ENCODE data around the gene AGMAT. TPM values are rescaled to one million over a fixed set of nuclear protein-coding genes. Genes with fewer than 3 reads are reported as not detected.
A peak's percentile ranks its signal among the peaks of the same experiment; 100 is the strongest.

AGMAT gene
- total and polyA plus RNA-seq, 5 experiments from 2014 or later = 9.0 to 15.5 (median 11.3) TPM

DNA sequence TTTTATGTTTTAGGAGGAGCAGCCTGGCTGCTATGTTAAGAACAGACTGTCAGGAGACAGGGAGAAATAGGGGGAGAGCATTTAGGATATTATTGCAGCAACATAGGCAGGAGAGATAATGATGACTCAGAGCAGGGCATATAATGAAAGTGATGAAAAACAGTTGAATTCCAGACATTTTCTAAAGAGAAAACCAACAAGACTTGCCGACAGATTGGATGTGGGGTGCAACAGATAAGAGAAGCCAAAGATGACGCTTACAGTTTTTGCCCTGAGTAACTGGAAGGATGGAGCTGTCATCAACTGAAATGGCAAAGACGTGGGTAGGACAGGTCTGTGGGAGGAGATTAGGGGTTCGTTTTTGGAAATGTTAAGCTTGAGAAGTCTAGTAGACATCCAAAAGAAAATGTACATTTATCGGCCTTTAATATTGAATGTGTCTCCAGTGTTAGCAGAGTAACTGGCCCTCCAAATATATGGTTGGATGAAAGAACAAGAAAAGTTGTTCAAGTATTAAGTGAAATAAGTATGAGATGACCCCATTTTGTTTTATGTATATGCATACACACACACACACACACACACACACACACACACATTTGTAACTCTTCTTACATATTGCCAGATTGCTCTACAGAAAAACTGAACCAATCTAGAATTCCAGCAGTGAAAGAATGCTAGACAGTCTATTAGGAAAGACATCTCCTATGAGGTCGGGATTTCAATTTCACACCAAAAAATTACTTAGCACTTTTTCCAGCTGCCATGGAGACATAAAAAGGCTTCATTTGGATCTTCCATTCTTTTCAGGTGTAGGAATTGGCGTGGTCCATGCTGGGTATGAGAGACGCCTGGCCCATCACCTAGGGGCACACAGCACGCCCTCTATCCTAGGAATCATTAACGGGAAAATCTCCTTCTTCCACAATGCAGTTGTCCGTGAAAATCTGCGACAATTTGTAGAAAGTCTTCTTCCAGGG, 41.0 kb downstream of the AGMAT start:
- POLR2A ChIA-PET = no interaction called here
- Mint-ChIP-seq H3K27me3 (no peaks in the 10 kb centered on the region), H3K9me3 (no peaks in the 10 kb centered on the region), H3K4me3 (no peak overlapping the region), H3K27ac (peak overlapping the region in 2 of 10 donors; percentile 33 to 88), H3K36me3 (peaks cover 5 to 87% (median 21%) of the 10 kb centered on the region in 3 donors), H3K4me1 (peaks cover 0 to 7% (median 6%) of the 10 kb centered on the region in 4 donors)
- ATAC-seq (no peak), DNase-seq (no peak)

DNA sequence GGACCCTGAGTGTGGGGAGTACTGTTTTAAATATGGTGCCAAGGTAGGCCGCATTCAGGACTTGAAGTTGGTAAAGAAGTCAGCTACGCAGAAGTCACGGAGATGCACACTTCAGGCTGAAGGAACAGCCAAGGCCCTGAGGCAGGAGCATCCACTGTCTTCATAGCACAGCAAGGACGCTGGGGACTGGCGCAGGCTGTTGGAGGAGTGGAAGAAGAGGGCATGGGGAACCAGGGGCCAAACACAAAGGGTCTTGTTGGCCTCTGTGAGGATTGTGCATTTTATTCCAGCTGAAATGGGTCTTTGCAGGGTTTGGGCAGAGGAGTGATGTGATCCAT, 41.6 kb downstream of the AGMAT start:
- Mint-ChIP-seq H3K9me3 (no peaks in the 10 kb centered on the region), H3K4me1 (peaks cover 0 to 9% (median 6%) of the 10 kb centered on the region in 4 donors), H3K27ac (peak overlapping the region in 2 of 10 donors; percentile 0 to 33), H3K36me3 (peaks cover 5 to 92% (median 23%) of the 10 kb centered on the region in 3 donors), H3K4me3 (no peak overlapping the region), H3K27me3 (no peaks in the 10 kb centered on the region)
- POLR2A ChIA-PET = no interaction called here
- ATAC-seq (no peak), DNase-seq (no peak)

DNA sequence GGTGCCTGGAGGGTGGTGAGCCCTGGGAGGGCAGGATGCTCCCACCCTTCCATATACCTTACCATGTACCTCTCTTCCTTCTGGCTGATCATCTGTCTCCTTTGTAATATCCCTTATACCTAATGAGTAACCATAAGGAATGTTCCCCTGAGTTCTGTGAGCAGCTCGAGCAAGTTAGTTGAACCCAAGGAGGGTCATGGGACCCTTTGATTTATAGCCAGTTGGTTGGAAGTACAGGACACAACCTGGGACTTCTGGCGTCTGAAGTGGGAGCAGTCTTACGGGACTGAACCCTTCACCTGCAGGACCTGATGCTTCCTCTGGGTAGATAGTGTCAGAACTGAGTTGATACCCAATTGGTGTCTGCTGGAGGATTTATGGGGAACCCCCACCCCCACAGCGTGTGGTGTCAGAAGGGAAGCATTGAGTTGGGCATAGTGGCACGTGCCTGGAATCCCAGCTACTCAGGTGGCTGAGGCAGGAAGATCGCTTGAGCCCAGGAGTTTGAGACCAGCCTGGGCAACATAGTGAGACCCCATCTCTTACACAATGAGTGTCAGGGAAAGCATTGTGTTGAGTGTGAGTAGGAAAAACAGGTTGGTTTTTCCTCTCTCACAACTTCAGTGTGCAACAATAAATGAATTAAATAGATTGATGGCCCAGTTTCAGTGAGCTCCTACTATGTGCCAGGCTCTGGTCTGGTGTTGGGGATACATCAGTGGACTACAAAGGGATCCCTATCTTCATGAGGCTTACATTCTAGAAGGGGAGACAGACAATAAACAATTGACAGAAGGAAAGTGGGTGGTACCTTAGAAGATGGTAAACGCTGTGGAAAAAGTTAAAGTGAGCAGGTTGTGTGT, 42.2 kb downstream of the AGMAT start:
- peaks cover 0 to 9% (median 6%) of the 10 kb centered on the region in 4 donors for H3K4me1 Mint-ChIP-seq
- DNase-seq (no peak), ATAC-seq (no peak)
- no peaks in the 10 kb centered on the region for H3K27me3 Mint-ChIP-seq
- POLR2A ChIA-PET = no interaction called here
- H3K36me3 Mint-ChIP-seq = peaks cover 0 to 92% (median 17%) of the 10 kb centered on the region in 3 donors
- no peaks in the 10 kb centered on the region for H3K9me3 Mint-ChIP-seq
- H3K27ac Mint-ChIP-seq = peak overlapping the region in 2 of 10 donors; percentile 32 to 33
- H3K4me3 Mint-ChIP-seq = no peak overlapping the region

DNA sequence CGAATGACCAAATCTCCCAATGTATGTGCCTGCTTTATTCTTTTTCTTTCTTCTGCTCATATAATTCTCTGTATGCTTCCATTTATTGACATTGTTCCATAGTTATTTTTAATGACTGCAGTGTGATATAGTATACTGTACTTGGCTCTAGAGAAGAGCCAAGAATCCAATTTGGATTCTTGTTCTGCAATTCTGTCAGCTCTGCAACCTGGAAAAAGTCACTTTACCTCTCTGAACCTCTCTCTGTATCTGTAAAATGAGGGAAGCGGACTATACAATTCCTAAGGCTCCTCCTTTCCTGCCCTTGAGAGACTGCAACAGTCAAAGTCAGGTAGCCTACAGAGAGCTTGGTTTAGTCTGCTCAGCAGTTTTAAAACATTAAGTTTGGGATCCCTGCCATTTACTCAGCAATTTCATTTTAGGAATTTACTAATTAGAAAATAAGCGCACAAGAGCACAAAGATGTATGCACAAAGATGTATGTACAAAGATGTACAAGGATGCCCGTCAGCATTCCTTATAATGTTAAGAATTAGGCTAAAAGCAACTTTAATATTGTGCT, 43.5 kb downstream of the AGMAT start:
- ATAC-seq (no peak), DNase-seq (no peak)
- Mint-ChIP-seq H3K4me3 (no peak overlapping the region), H3K4me1 (peaks cover 3 to 11% (median 6%) of the 10 kb centered on the region in 4 donors), H3K36me3 (peaks cover 3 to 92% (median 18%) of the 10 kb centered on the region in 3 donors), H3K27me3 (no peaks in the 10 kb centered on the region), H3K9me3 (no peaks in the 10 kb centered on the region), H3K27ac (peak overlapping the region in 2 of 10 donors; percentile 14 to 16)
- POLR2A ChIA-PET = no interaction called here

DNA sequence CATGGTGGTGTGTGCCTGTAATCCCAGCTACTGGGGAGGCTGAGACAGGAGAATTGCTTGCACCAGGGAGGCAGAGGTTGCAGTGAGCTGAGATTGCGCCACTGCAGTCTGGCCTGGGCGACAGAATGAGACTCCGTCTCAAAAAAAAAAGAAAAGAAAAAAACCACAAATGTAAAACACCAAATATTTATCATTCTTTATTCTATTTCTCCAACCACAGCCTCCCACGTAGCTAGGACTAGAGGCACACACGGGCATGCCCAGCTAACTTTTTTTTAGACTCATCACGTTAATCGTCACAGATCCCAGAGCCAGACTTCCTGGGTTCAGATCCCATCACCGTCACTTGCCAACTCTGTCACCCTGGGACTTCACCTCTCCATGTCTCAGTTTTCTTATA, 44.7 kb downstream of the AGMAT start:
- H3K27ac Mint-ChIP-seq = no peak overlapping the region
- POLR2A ChIA-PET = no interaction called here
- no peaks in the 10 kb centered on the region for H3K9me3 Mint-ChIP-seq
- H3K4me1 Mint-ChIP-seq = peaks cover 3 to 11% (median 6%) of the 10 kb centered on the region in 4 donors
- H3K27me3 Mint-ChIP-seq = no peaks in the 10 kb centered on the region
- no peak for DNase-seq
- no peak for ATAC-seq
- H3K36me3 Mint-ChIP-seq = peaks cover 4 to 89% (median 21%) of the 10 kb centered on the region in 3 donors
- H3K4me3 Mint-ChIP-seq = no peak overlapping the region

DNA sequence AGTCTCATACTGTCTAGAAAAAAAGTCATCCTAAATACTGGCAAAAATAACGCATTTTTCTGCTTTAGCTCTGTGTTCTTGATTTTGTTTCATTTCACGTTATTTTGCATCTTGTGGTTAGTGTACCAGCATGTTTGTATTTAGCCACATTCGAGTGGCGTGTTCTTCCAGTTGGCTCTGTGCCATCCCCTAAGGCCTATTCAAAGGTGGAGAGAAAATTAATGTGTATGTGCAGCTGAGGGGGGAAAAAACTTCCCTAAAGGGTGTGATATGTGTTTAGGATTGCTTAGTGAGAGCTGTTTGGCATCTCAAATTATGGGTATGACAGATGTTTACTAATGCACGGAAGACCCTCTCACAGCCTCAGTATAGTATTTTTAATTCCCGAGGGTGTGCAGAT, 46.1 kb downstream of the AGMAT start:
- Mint-ChIP-seq H3K27me3 (no peaks in the 10 kb centered on the region), H3K4me3 (no peak overlapping the region), H3K27ac (no peak overlapping the region), H3K36me3 (peaks cover 4 to 86% (median 22%) of the 10 kb centered on the region in 3 donors), H3K4me1 (peaks cover 3 to 11% (median 6%) of the 10 kb centered on the region in 4 donors), H3K9me3 (no peaks in the 10 kb centered on the region)
- ATAC-seq (no peak), DNase-seq (no peak)
- POLR2A ChIA-PET = interaction anchor here (0.6 kb wide), 1 partner anchor 38 kb away, joined by 3 read pairs; no protein-coding TSS in a partner anchor

DNA sequence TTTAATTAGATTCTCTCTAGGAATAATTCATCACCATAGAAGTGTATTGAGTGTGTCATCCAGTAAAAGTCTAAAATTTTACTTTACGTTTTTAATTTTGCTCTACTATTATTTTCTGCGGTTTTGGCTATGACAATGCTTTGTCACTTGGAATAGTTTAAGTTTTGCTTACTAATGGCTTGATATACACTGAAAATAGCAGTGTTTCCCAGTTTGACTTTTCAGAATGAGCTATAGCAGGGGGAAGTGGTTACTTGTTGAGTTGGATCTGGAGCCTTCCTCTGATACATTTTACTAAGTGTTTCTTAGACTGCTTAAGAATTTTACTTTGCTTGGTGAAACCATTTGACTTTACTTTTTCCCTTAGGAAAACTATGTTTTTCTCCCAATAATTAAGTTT, 53.2 kb downstream of the AGMAT start:
- Mint-ChIP-seq H3K27me3 (no peaks in the 10 kb centered on the region), H3K4me3 (no peak overlapping the region), H3K9me3 (no peaks in the 10 kb centered on the region), H3K4me1 (peaks cover 13 to 32% (median 23%) of the 10 kb centered on the region in 4 donors), H3K36me3 (peaks cover 4 to 52% (median 8%) of the 10 kb centered on the region in 3 donors), H3K27ac (no peak overlapping the region)
- POLR2A ChIA-PET = interaction anchor here (0.6 kb wide), 1 partner anchor 171 kb away, joined by 3 read pairs; no protein-coding TSS in a partner anchor
- ATAC-seq (no peak), DNase-seq (no peak)

DNA sequence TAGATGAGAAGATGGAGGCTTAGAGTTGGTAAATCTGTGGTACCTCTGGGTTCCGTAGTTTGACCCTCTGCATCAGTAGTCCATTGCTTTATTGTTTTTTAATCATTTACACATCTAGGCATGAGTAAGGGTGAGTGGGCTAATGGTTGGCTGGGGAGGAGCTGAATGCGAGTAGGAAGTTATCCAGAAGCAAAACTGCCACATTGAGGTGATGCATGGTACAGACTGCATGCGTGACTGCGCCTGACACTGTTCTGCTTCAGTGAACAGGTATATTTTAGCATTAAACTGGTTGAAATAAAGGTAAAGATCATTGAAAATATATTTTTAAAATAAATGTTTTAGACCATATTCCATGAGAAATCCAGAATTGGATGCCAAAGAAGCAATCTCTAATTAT, 53.8 kb downstream of the AGMAT start:
- Mint-ChIP-seq H3K27ac (peak overlapping the region in 1 of 10 donors; percentile 73), H3K4me1 (peaks cover 19 to 36% (median 27%) of the 10 kb centered on the region in 4 donors), H3K27me3 (peaks cover 0 to 2% (median 0%) of the 10 kb centered on the region in 5 donors), H3K36me3 (peaks cover 0 to 45% (median 3%) of the 10 kb centered on the region in 3 donors), H3K9me3 (no peaks in the 10 kb centered on the region), H3K4me3 (no peak overlapping the region)
- POLR2A ChIA-PET = interaction anchor here (0.6 kb wide), 1 partner anchor 171 kb away, joined by 3 read pairs; no protein-coding TSS in a partner anchor
- ATAC-seq (no peak), DNase-seq (no peak)

DNA sequence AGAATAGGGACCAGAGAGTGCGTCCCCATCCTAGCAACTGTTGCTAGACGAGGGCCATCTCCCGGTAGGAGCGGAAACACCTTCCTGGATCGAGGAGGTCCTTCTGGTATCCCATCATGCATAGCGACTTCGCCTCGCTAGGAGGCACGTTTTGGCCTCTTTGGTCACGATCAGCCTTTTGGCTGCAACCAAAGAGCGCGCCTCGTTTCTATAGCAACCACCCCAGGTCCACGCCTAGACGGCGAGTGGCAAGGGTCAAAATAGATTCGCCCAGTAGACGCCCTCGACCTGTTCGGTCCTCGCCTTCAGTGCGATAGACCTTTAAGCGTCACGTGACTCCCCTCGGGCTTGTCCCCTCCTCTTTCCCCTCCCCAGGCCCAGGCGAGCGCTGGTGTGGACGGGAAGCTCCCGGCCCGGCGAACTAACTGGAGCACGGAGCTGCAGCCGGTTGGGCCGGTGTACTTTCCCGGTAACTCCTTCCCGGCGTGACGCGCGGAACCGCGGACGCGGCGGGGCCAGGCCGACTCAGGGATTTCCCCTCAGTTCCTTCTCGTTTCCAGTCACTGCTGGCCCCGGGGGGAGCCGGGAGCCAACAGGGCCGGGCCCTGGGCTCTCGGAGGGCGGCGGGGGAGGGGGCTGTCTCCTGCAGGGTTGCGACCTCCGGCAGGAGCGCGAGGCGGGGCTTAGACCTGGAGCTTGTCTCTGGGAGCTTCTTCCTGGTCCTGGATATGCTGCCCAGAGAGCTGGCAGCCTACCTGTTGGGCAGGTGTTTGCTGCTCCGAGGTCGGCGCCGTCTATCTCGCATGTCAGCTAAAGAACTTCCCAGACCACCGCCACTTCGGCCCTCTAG, 58.1 kb downstream of the AGMAT start, which contains the start of gene DNAJC16:
Gene DNAJC16, plus strand, starts transcription at position 359 of the 850 bp plus-strand sequence. CDS start 2,258 bp downstream, outside the sequence.
- H3K4me3 Mint-ChIP-seq = peak within 1 kb of the TSS; percentile 87 to 97 (median 92)
- H3K27ac Mint-ChIP-seq = peak within 1 kb of the TSS; percentile 89 to 100 (median 100)
- peaks cover 0 to 2% (median 0%) of the 10 kb centered on the region in 5 donors for H3K27me3 Mint-ChIP-seq
- DNase-seq = peak; percentile 77 to 99 (median 96)
- no peaks in the 10 kb centered on the region for H3K9me3 Mint-ChIP-seq
- POLR2A ChIA-PET = interaction anchor here (0.9 to 2.4 kb wide), 4 partner anchors 49 to 307 kb away, joined by 5 to 20 read pairs (median 6); partner anchors contain the start of gene DDI2
- peak; percentile 42 to 59 for ATAC-seq
- peaks cover 32 to 63% (median 50%) of the 10 kb centered on the region in 4 donors for H3K4me1 Mint-ChIP-seq
- peaks cover 0 to 18% (median 0%) of the 10 kb centered on the region in 3 donors for H3K36me3 Mint-ChIP-seq

DNA sequence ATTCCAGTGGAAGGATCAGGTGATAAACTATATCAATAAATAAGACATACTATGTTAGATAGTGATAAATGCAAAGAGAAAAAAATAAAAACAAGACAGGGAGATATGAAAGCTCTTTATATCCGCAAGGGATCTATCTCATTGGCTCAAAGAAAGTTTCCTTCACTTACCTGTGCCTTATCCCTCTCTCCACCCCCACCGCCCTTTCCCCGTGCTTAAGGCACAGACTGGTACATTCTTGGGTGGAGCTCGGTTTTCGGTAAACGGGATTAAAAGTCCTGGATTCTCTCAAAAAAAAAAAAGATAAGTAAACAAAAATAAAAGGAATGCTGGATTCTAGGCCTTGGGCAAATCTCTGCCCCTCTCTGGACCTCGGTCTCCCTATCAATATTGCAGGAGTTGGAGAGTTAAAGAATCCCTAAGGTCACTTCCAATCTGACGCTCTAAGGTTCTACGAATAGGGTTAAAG, 58.8 kb downstream of the AGMAT start:
- DNase-seq (peak in 2 of 10 donors; percentile 12 to 13), ATAC-seq (no peak)
- Mint-ChIP-seq H3K27me3 (peaks cover 0 to 2% (median 0%) of the 10 kb centered on the region in 5 donors), H3K27ac (peak overlapping the region; percentile 89 to 100 (median 100)), H3K9me3 (no peaks in the 10 kb centered on the region), H3K4me3 (peak overlapping the region; percentile 87 to 97 (median 92)), H3K36me3 (peaks cover 0 to 15% (median 0%) of the 10 kb centered on the region in 3 donors), H3K4me1 (peaks cover 34 to 60% (median 55%) of the 10 kb centered on the region in 4 donors)
- POLR2A ChIA-PET = interaction anchor here (1.2 to 2.4 kb wide), 3 partner anchors 53 to 308 kb away, joined by 4 to 20 read pairs (median 7); partner anchors contain the start of gene DDI2
